BE2C (cell line): Measurements from ENCODE around the gene NOL7.

Source experiments
- DNase-seq: peaks from one replicate; pipeline ENCODE4 v3.0.0-alpha.2; 2020
- H3K27me3 ChIP-seq: fragments of 250-450 bp; sonication (Bioruptor Pico); 2 replicates; pipeline ENCODE4 v1.5.1; 2020; ENCODE audit warnings: mild to moderate bottlenecking
- H3K36me3 ChIP-seq: fragments of 250-450 bp; sonication (Bioruptor Pico); 2 replicates; pipeline ENCODE4 v1.5.1; 2020; ENCODE audit warnings: mild to moderate bottlenecking
- H3K4me1 ChIP-seq: fragments of 250-450 bp; sonication (Bioruptor Pico); 2 replicates; pipeline ENCODE4 v1.5.1; 2020
- H3K4me3 ChIP-seq: 2 replicates; pipeline ENCODE4 v1.5.1; 2011; ENCODE audit warnings: low read depth, low read length
- H3K9me3 ChIP-seq: fragments of 250-450 bp; sonication (Bioruptor Pico); 2 replicates; pipeline ENCODE4 v1.5.1; 2020
- CTCF ChIP-seq: IDR thresholded peaks from 2 replicates; pipeline ENCODE4 v1.5.1; 2012; ENCODE audit warnings: mild to moderate bottlenecking, low read depth, low read length

Gene NOL7

GRCh38 chr6:13660893-13661292 lies 45.8 kb downstream of the NOL7 start:
- Histone ChIP-seq H3K27me3 (no peaks in the 10 kb centered on the region), H3K4me1 (no peaks in the 10 kb centered on the region), H3K36me3 (no peaks in the 10 kb centered on the region), H3K9me3 (no peaks in the 10 kb centered on the region), H3K4me3 (no peak overlapping the region)
- DNase-seq: no peak
- TF ChIP-seq CTCF: no peak

- Histone ChIP-seq H3K4me3 (no peak overlapping the region), H3K27me3 (no peaks in the 10 kb centered on the region), H3K36me3 (no peaks in the 10 kb centered on the region), H3K4me1 (no peaks in the 10 kb centered on the region), H3K9me3 (no peaks in the 10 kb centered on the region)
- no peak for DNase-seq
- no peak for TF ChIP-seq CTCF
Measured at GRCh38 chr6:13661647-13662046, 46.5 kb downstream of the NOL7 start.

GRCh38 chr6:13662651-13663334 lies 47.7 kb downstream of the NOL7 start:
- no peak for DNase-seq
- no peaks in the 10 kb centered on the region for H3K4me1 ChIP-seq
- TF ChIP-seq CTCF: no peak
- no peak overlapping the region for H3K4me3 ChIP-seq
- H3K36me3 ChIP-seq: no peaks in the 10 kb centered on the region
- no peaks in the 10 kb centered on the region for H3K9me3 ChIP-seq
- no peaks in the 10 kb centered on the region for H3K27me3 ChIP-seq

GRCh38 chr6:13663986-13664385 lies 48.9 kb downstream of the NOL7 start:
- Histone ChIP-seq H3K27me3 (no peaks in the 10 kb centered on the region), H3K4me1 (no peaks in the 10 kb centered on the region), H3K9me3 (no peaks in the 10 kb centered on the region), H3K36me3 (no peaks in the 10 kb centered on the region), H3K4me3 (no peak overlapping the region)
- DNase-seq: no peak
- TF ChIP-seq CTCF: no peak

- TF ChIP-seq CTCF: no peak
- H3K4me3 ChIP-seq: no peak overlapping the region
- no peaks in the 10 kb centered on the region for H3K27me3 ChIP-seq
- DNase-seq: no peak
- H3K9me3 ChIP-seq: no peaks in the 10 kb centered on the region
- H3K36me3 ChIP-seq: no peaks in the 10 kb centered on the region
- no peaks in the 10 kb centered on the region for H3K4me1 ChIP-seq
Measured at GRCh38 chr6:13664703-13665352, 49.7 kb downstream of the NOL7 start.
